Liver (tissue), 9 donors: ENCODE data around the gene ANKRD6. TPM values are rescaled to one million over a fixed set of nuclear protein-coding genes. Genes with fewer than 3 reads are reported as not detected.

Source experiments
- DNase-seq: peaks from one replicate; pipeline ENCODE4 v3.0.0-alpha.2; 2017; ENCODE audit warnings: low spot score
- H3K27ac ChIP-seq, 2 donors: one replicate each; pipeline ENCODE4 v1.7.0; 2013; ENCODE audit warnings: inconsistent platforms in 2 of 2, low read length in 2 of 2, control low read depth in 1 of 2, low read depth in 1 of 2, mild to moderate bottlenecking in 1 of 2
- H3K27me3 ChIP-seq, 4 donors: one replicate each; pipeline versions ENCODE4 v1.6.1 to v1.7.0; 2013; ENCODE audit warnings: low read length in 3 of 4, inconsistent platforms in 1 of 4, mild to moderate bottlenecking in 1 of 4, moderate library complexity in 1 of 4; ENCODE audit not compliant: control insufficient read depth in 4 of 4, insufficient read depth in 4 of 4
- H3K36me3 ChIP-seq, 4 donors: one replicate each; pipeline versions ENCODE4 v1.6.1 to v1.7.0; 2013; ENCODE audit warnings: low read length in 3 of 4, mild to moderate bottlenecking in 3 of 4, low read depth in 1 of 4, moderate library complexity in 1 of 4; ENCODE audit not compliant: control insufficient read depth in 4 of 4, insufficient read depth in 3 of 4
- H3K4me1 ChIP-seq, 4 donors: one replicate each; pipeline versions ENCODE4 v1.6.1 to v1.7.0; 2013; ENCODE audit warnings: low read length in 3 of 4, mild to moderate bottlenecking in 3 of 4, moderate library complexity in 1 of 4; ENCODE audit not compliant: control insufficient read depth in 4 of 4, insufficient read depth in 4 of 4
- H3K4me3 ChIP-seq, 3 donors: one replicate each; pipeline versions ENCODE4 v1.6.1 to v1.7.0; 2013; ENCODE audit warnings: low read length in 3 of 3, control low read depth in 1 of 3, low read depth in 1 of 3, mild to moderate bottlenecking in 1 of 3
- H3K9ac ChIP-seq, 2 donors: one replicate each; pipeline ENCODE4 v1.7.0; 2013; ENCODE audit warnings: low read length in 2 of 2, mild to moderate bottlenecking in 2 of 2, moderate library complexity in 2 of 2, control low read depth in 1 of 2, low read depth in 1 of 2
- H3K9me3 ChIP-seq, 4 donors: one replicate each; pipeline versions ENCODE4 v1.6.1 to v1.7.0; 2013; ENCODE audit warnings: low read length in 3 of 4; ENCODE audit not compliant: control insufficient read depth in 4 of 4
- ATF3 ChIP-seq: IDR thresholded peaks from 2 replicates; pipeline ENCODE4 v1.6.1; 2016; ENCODE audit warnings: antibody characterized with exemption
- CTCF ChIP-seq: fragments of 150-350 bp; IDR thresholded peaks from 2 replicates; pipeline ENCODE4 v1.5.1; 2017; ENCODE audit warnings: improper control_type of control experiment, low read depth, low read length; ENCODE audit not compliant: missing input control
- FOXA1 ChIP-seq: IDR thresholded peaks from 2 replicates; pipeline ENCODE4 v1.6.1; 2016; ENCODE audit warnings: antibody characterized with exemption
- FOXA2 ChIP-seq: IDR thresholded peaks from 2 replicates; pipeline ENCODE4 v1.6.1; 2016; ENCODE audit warnings: antibody characterized with exemption
- GABPA ChIP-seq, 2 donors: IDR thresholded peaks in 1 of 2; conservative IDR thresholded peaks in 1 of 2; 2 replicates each; pipeline ENCODE4 v1.6.1; 2016; ENCODE audit warnings: antibody characterized with exemption in 2 of 2, mild to moderate bottlenecking in 1 of 2, moderate library complexity in 1 of 2
- HNF4A ChIP-seq, 2 donors: conservative IDR thresholded peaks; 2 replicates each; pipeline ENCODE4 v1.6.1; 2016; ENCODE audit warnings: antibody characterized with exemption in 2 of 2, mild to moderate bottlenecking in 2 of 2
- HNF4G ChIP-seq: IDR thresholded peaks from 2 replicates; pipeline ENCODE4 v1.6.1; 2016; ENCODE audit warnings: antibody characterized with exemption
- MAX ChIP-seq: IDR thresholded peaks from 2 replicates; pipeline ENCODE4 v1.6.1; 2016; ENCODE audit warnings: antibody characterized with exemption
- RAD21 ChIP-seq, 2 donors: IDR thresholded peaks; 2 replicates each; pipeline ENCODE4 v1.6.1; 2016; ENCODE audit warnings: antibody characterized with exemption in 2 of 2, mild to moderate bottlenecking in 2 of 2
- REST ChIP-seq: IDR thresholded peaks from 2 replicates; pipeline ENCODE4 v1.6.1; 2016; ENCODE audit warnings: antibody characterized with exemption, mild to moderate bottlenecking
- SP1 ChIP-seq: IDR thresholded peaks from 2 replicates; pipeline ENCODE4 v1.6.1; 2018; ENCODE audit warnings: antibody characterized with exemption, mild to moderate bottlenecking
- TAF1 ChIP-seq: conservative IDR thresholded peaks from 2 replicates; pipeline ENCODE4 v1.6.1; 2016; ENCODE audit warnings: antibody characterized with exemption, mild to moderate bottlenecking
- YY1 ChIP-seq: IDR thresholded peaks from 2 replicates; pipeline ENCODE4 v1.6.1; 2016; ENCODE audit warnings: antibody characterized with exemption, mild to moderate bottlenecking
- ZBTB33 ChIP-seq: IDR thresholded peaks from 2 replicates; pipeline ENCODE4 v1.6.1; 2016; ENCODE audit warnings: antibody characterized with exemption
- WGBS: extraction: QIAGEN DNeasy Blood & Tissue Kit; methylation state at CpG from one replicate; pipeline ENCODE4 v1.1.7; 2013; 5-methylcytosine and 5-hydroxymethylcytosine counted together
- polyA plus RNA-seq, 2 donors: library from polyadenylated mRNA; stranded (reverse) in 1 of 2; unstranded in 1 of 2; fragments of 200-250 nt in 1 of 2; fragments of >200 nt in 1 of 2; fragmentation: Nextera tagmentation in 1 of 2; extraction: Ambion mirVana in 1 of 2; gene quantifications; one replicate each; pipeline versions ENCODE4 v1.2.1 to v1.2.3, GENCODE V29; 2013 to 2015
- total RNA-seq, 2 donors: library from RNA; depleted of rRNA; stranded (reverse); fragments of >200 nt; gene quantifications; one replicate each; pipeline ENCODE4 v1.2.3, GENCODE V29; 2014
- donor health status: healthy.
- donor health status: healthy.
- donor health status: healthy.
- donor health status: healthy.
- donor health status: healthy.

ANKRD6 gene
- total and polyA plus RNA-seq, 4 donors = 2.9 to 9.2 (median 3.8) TPM

- Histone ChIP-seq H3K9ac (peak overlapping the region; percentile 77 to 84), H3K4me3 (peak overlapping the region in 2 of 3 donors; percentile 38 to 54), H3K36me3 (no peaks in the 10 kb centered on the region), H3K4me1 (peaks cover 0 to 10% (median 2%) of the 10 kb centered on the region in 4 donors), H3K27ac (peak overlapping the region; percentile 57 to 76), H3K9me3 (no peaks in the 10 kb centered on the region), H3K27me3 (no peaks in the 10 kb centered on the region)
- 31% methylated on average over 3 of the region's 3 CpGs for WGBS
- peak; percentile 25 for TF ChIP-seq YY1
- TF ChIP-seq ATF3 = no peak
- DNase-seq = no peak
Observed at GRCh38 chr6:89542866-89543265, 109.9 kb downstream of the ANKRD6 start.

- Histone ChIP-seq H3K4me3 (no peak overlapping the region), H3K27me3 (no peaks in the 10 kb centered on the region), H3K36me3 (no peaks in the 10 kb centered on the region), H3K9me3 (no peaks in the 10 kb centered on the region), H3K9ac (no peak overlapping the region), H3K27ac (no peak overlapping the region), H3K4me1 (peaks cover 0 to 7% (median 2%) of the 10 kb centered on the region in 4 donors)
- no peak for TF ChIP-seq MAX
- no peak for TF ChIP-seq ATF3
- TF ChIP-seq FOXA2 = no peak
- TF ChIP-seq SP1 = no peak
- no peak for TF ChIP-seq RAD21 (IDR thresholded peaks at IDR 0.05)
- TF ChIP-seq HNF4G = no peak
- no peak for TF ChIP-seq YY1
- TF ChIP-seq REST = no peak
- TF ChIP-seq FOXA1 = no peak
- TF ChIP-seq CTCF = no peak
- no peak for TF ChIP-seq TAF1
- TF ChIP-seq ZBTB33 = no peak
- TF ChIP-seq GABPA (IDR thresholded peaks at IDR 0.05 in 1 of 2, conservative IDR thresholded peaks at IDR 0.05 in 1 of 2) = no peak
- no peak for TF ChIP-seq HNF4A (conservative IDR thresholded peaks at IDR 0.05)
- DNase-seq = no peak
- 84% methylated on average over 5 of the region's 5 CpGs for WGBS
Observed at GRCh38 chr6:89547281-89547680, 114.3 kb downstream of the ANKRD6 start.
